Parathyroid adenoma (tissue), 2 donors: Measurements from ENCODE around the gene PKHD1.

Source experiments
- H2AFZ ChIP-seq: fragments of 300-600 bp; sonication (generic); one replicate; pipeline ENCODE4 v1.7.0; 2017; ENCODE audit warnings: antibody characterized with exemption, mild to moderate bottlenecking
- H3K27ac ChIP-seq: fragments of 300-600 bp; sonication (generic); one replicate; pipeline ENCODE4 v1.7.0; 2017
- H3K27me3 ChIP-seq: fragments of 300-600 bp; sonication (generic); one replicate; pipeline ENCODE4 v1.7.0; 2017; ENCODE audit warnings: low read length; ENCODE audit not compliant: control insufficient read depth, insufficient read depth
- H3K36me3 ChIP-seq: fragments of 300-600 bp; sonication (generic); one replicate; pipeline ENCODE4 v1.7.0; 2017; ENCODE audit warnings: low read length; ENCODE audit not compliant: control insufficient read depth, insufficient read depth
- H3K4me1 ChIP-seq: fragments of 300-600 bp; sonication (generic); one replicate; pipeline ENCODE4 v1.7.0; 2017; ENCODE audit warnings: control low read depth
- H3K4me2 ChIP-seq: fragments of 300-600 bp; sonication (generic); one replicate; pipeline ENCODE4 v1.7.0; 2017; ENCODE audit warnings: low read length
- H3K4me3 ChIP-seq: fragments of 300-600 bp; sonication (generic); one replicate; pipeline ENCODE4 v1.7.0; 2017; ENCODE audit warnings: low read depth, low read length
- H3K79me2 ChIP-seq: fragments of 300-600 bp; sonication (generic); one replicate; pipeline ENCODE4 v1.7.0; 2017; ENCODE audit warnings: control low read depth
- H3K9ac ChIP-seq: fragments of 300-600 bp; sonication (generic); one replicate; pipeline ENCODE4 v1.7.0; 2017; ENCODE audit warnings: mild to moderate bottlenecking
- H3K9me3 ChIP-seq: fragments of 300-600 bp; sonication (generic); one replicate; pipeline ENCODE4 v1.7.0; 2017; ENCODE audit warnings: low read length; ENCODE audit not compliant: control insufficient read depth
- CTCF ChIP-seq: fragments of 300-600 bp; sonication (generic); IDR thresholded peaks from one replicate; pipeline ENCODE4 v1.7.0; 2017; ENCODE audit warnings: antibody characterized with exemption, mild to moderate bottlenecking
- donor health status: primary hyperparathyroidism.

PKHD1 gene

GRCh38 chr6:51578994-51579393 lies 508.4 kb downstream of the PKHD1 start:
- Histone ChIP-seq H3K36me3 (no peaks in the 10 kb centered on the region), H3K9me3 (no peaks in the 10 kb centered on the region), H2AFZ (no peak overlapping the region), H3K79me2 (no peaks in the 10 kb centered on the region), H3K4me1 (no peaks in the 10 kb centered on the region), H3K9ac (no peak overlapping the region), H3K4me2 (no peak overlapping the region), H3K27ac (no peak overlapping the region), H3K27me3 (no peaks in the 10 kb centered on the region), H3K4me3 (no peak overlapping the region)
- no peak for TF ChIP-seq CTCF

GRCh38 chr6:51578362-51578761 lies 509.1 kb downstream of the PKHD1 start:
- Histone ChIP-seq H3K9ac (no peak overlapping the region), H2AFZ (no peak overlapping the region), H3K4me3 (no peak overlapping the region), H3K27me3 (no peaks in the 10 kb centered on the region), H3K79me2 (no peaks in the 10 kb centered on the region), H3K9me3 (no peaks in the 10 kb centered on the region), H3K36me3 (no peaks in the 10 kb centered on the region), H3K4me2 (no peak overlapping the region), H3K27ac (no peak overlapping the region), H3K4me1 (no peaks in the 10 kb centered on the region)
- no peak for TF ChIP-seq CTCF

- TF ChIP-seq CTCF: no peak
- Histone ChIP-seq H3K36me3 (no peaks in the 10 kb centered on the region), H2AFZ (no peak overlapping the region), H3K9ac (no peak overlapping the region), H3K79me2 (no peaks in the 10 kb centered on the region), H3K9me3 (no peaks in the 10 kb centered on the region), H3K27ac (no peak overlapping the region), H3K27me3 (no peaks in the 10 kb centered on the region), H3K4me3 (no peak overlapping the region), H3K4me1 (no peaks in the 10 kb centered on the region), H3K4me2 (no peak overlapping the region)
Measured at GRCh38 chr6:51574040-51574439, 513.4 kb downstream of the PKHD1 start.

- no peaks in the 10 kb centered on the region for H3K36me3 ChIP-seq
- no peak overlapping the region for H3K27ac ChIP-seq
- no peak overlapping the region for H3K9ac ChIP-seq
- no peak overlapping the region for H3K4me3 ChIP-seq
- H2AFZ ChIP-seq: no peak overlapping the region
- TF ChIP-seq CTCF: no peak
- no peak overlapping the region for H3K4me2 ChIP-seq
- no peaks in the 10 kb centered on the region for H3K79me2 ChIP-seq
- H3K4me1 ChIP-seq: no peaks in the 10 kb centered on the region
- H3K27me3 ChIP-seq: no peaks in the 10 kb centered on the region
- no peaks in the 10 kb centered on the region for H3K9me3 ChIP-seq
Measured at GRCh38 chr6:51571168-51571567, 516.2 kb downstream of the PKHD1 start.

GRCh38 chr6:51570168-51570921 lies 517.1 kb downstream of the PKHD1 start:
- Histone ChIP-seq H3K9ac (no peak overlapping the region), H3K4me1 (no peaks in the 10 kb centered on the region), H3K4me2 (no peak overlapping the region), H3K36me3 (no peaks in the 10 kb centered on the region), H3K4me3 (no peak overlapping the region), H3K27me3 (no peaks in the 10 kb centered on the region), H3K27ac (no peak overlapping the region), H3K79me2 (no peaks in the 10 kb centered on the region), H2AFZ (no peak overlapping the region), H3K9me3 (no peaks in the 10 kb centered on the region)
- TF ChIP-seq CTCF: no peak
